HEK293 (cell line): ENCODE measurements around the gene OBP2B.

Source experiments
- ZNF366 ChIP-seq: fragments of 450-650 bp; formaldehyde crosslinking; conservative IDR thresholded peaks from 2 replicates; pipeline ENCODE4 v1.5.1; 2016; ENCODE audit warnings: missing biosample characterization, missing genetic modification characterization
- TF ChIP-seq, protein P1 (sequence below): fragments of 450-650 bp; formaldehyde crosslinking; IDR thresholded peaks from 2 replicates; pipeline ENCODE4 v1.5.1; 2016; ENCODE audit warnings: missing biosample characterization, missing genetic modification characterization
- TF ChIP-seq, protein P2 (sequence below): fragments of 450-650 bp; formaldehyde crosslinking; IDR thresholded peaks from 2 replicates; pipeline ENCODE4 v1.5.1; 2016; ENCODE audit warnings: missing biosample characterization, missing genetic modification characterization

DNA sequence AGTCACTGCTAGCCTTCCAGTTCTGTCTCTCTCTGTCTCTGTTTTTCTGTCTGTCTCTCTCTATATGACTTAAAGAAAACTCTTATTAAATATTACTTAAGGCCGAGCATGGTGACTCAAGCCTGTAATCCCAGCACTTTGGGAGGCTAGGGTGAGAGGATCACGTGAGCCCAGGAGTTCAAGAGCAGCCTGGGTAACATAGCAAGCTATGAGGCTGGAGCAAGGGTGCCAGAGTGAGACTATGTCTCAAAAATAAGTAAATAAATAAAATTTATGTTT lies 43.7 kb downstream of the OBP2B start:
- TF ChIP-seq, protein P1, sequence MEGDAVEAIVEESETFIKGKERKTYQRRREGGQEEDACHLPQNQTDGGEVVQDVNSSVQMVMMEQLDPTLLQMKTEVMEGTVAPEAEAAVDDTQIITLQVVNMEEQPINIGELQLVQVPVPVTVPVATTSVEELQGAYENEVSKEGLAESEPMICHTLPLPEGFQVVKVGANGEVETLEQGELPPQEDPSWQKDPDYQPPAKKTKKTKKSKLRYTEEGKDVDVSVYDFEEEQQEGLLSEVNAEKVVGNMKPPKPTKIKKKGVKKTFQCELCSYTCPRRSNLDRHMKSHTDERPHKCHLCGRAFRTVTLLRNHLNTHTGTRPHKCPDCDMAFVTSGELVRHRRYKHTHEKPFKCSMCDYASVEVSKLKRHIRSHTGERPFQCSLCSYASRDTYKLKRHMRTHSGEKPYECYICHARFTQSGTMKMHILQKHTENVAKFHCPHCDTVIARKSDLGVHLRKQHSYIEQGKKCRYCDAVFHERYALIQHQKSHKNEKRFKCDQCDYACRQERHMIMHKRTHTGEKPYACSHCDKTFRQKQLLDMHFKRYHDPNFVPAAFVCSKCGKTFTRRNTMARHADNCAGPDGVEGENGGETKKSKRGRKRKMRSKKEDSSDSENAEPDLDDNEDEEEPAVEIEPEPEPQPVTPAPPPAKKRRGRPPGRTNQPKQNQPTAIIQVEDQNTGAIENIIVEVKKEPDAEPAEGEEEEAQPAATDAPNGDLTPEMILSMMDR (tag by site-specific recombination): no peak
- TF ChIP-seq ZNF366 (tag by site-specific recombination): no peak
- TF ChIP-seq, protein P2, sequence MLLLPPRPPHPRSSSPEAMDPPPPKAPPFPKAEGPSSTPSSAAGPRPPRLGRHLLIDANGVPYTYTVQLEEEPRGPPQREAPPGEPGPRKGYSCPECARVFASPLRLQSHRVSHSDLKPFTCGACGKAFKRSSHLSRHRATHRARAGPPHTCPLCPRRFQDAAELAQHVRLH (tag by site-specific recombination): no peak
